ENCODE results near the gene MSTN. TPM values are rescaled to one million over a fixed set of nuclear protein-coding genes. Genes with fewer than 3 reads are reported as not detected.

MSTN gene
- total and polyA plus RNA-seq, 11 donors = 0.01 to 1.1 (median 0.14) TPM; not detected in 5

GRCh38 chr2:190060626-190061025, 1.9 kb downstream of the MSTN start:
- Histone ChIP-seq H3K36me3 (no peaks in the 10 kb centered on the region), H3K4me3 (peak overlapping the region in 1 of 12 donors; percentile 6), H3K9me3 (no peaks in the 10 kb centered on the region), H3K27me3 (no peaks in the 10 kb centered on the region), H3K4me1 (no peaks in the 10 kb centered on the region), H3K27ac (no peak overlapping the region)
- DNase-seq (no peak), ATAC-seq (no peak)
- intact Hi-C loops (cut with DNase I) = loop anchor here in 4 of 10 donors (10.0 kb wide), 2 partner anchors 246 to 266 kb away; no protein-coding TSS in a partner anchor
- WGBS, 4 donors = 76 to 90% (median 88%) methylated on average over 2 of the region's 2 CpGs
- TF ChIP-seq POLR2A (IDR thresholded peaks at IDR 0.05) = no peak
- no peak for TF ChIP-seq CTCF (IDR thresholded peaks at IDR 0.05)

- intact Hi-C loops (cut with DNase I) = loop anchor here in 4 of 10 donors (10.0 kb wide), 2 partner anchors 245 to 265 kb away; no protein-coding TSS in a partner anchor
- ATAC-seq = no peak
- Histone ChIP-seq H3K27ac (no peak overlapping the region), H3K4me3 (no peak overlapping the region), H3K9me3 (no peaks in the 10 kb centered on the region), H3K27me3 (no peaks in the 10 kb centered on the region), H3K4me1 (no peaks in the 10 kb centered on the region), H3K36me3 (no peaks in the 10 kb centered on the region)
- TF ChIP-seq CTCF (IDR thresholded peaks at IDR 0.05) (no peak), POLR2A (IDR thresholded peaks at IDR 0.05) (no peak)
- 94 to 96% (median 96%) methylated on average over 4 of the region's 4 CpGs for WGBS, 4 donors
- no peak for DNase-seq
Measured at GRCh38 chr2:190060019-190060418, 2.5 kb downstream of the MSTN start.

- no peak for ATAC-seq
- TF ChIP-seq CTCF (IDR thresholded peaks at IDR 0.05) (no peak), POLR2A (IDR thresholded peaks at IDR 0.05) (no peak)
- Histone ChIP-seq H3K4me3 (no peak overlapping the region), H3K27me3 (no peaks in the 10 kb centered on the region), H3K4me1 (no peaks in the 10 kb centered on the region), H3K27ac (no peak overlapping the region), H3K9me3 (no peaks in the 10 kb centered on the region), H3K36me3 (no peaks in the 10 kb centered on the region)
- WGBS, 4 donors = 54 to 64% (median 59%) methylated on average over 5 of the region's 5 CpGs
- intact Hi-C loops (cut with DNase I) = no loop called here
- no peak for DNase-seq
Measured at GRCh38 chr2:190053426-190053825, 9.1 kb downstream of the MSTN start.

- no peak overlapping the region for H3K27ac ChIP-seq
- no peak overlapping the region for H3K4me3 ChIP-seq
- H3K27me3 ChIP-seq = no peaks in the 10 kb centered on the region
- no peak for DNase-seq
- no peak for ATAC-seq
- H3K36me3 ChIP-seq = no peaks in the 10 kb centered on the region
- no peaks in the 10 kb centered on the region for H3K9me3 ChIP-seq
- no peaks in the 10 kb centered on the region for H3K4me1 ChIP-seq
- intact Hi-C loops (cut with DNase I) = no loop called here
- TF ChIP-seq POLR2A (IDR thresholded peaks at IDR 0.05) (no peak), CTCF (IDR thresholded peaks at IDR 0.05) (no peak)
- WGBS, 4 donors = 88 to 93% (median 90%) methylated on average over 5 of the region's 5 CpGs
Measured at GRCh38 chr2:190052307-190052706, 10.2 kb downstream of the MSTN start.
